ENCODE measurements around the gene IL1RAPL1.
"Not testable (repeated sequence)": the region's sequence is repeated elsewhere in the genome, so short reads cannot be mapped to it uniquely, and the experiment has no call there.

The IL1RAPL1 gene

GRCh38 chrX:28997706-28998463, 410.6 kb downstream of the IL1RAPL1 start:
- DNase-seq: no peak

- no peak for DNase-seq
These were observed 411.4 kb downstream of the IL1RAPL1 start for GRCh38 chrX:28998609-28999135.

- no peak for DNase-seq
These were observed 425.6 kb downstream of the IL1RAPL1 start for GRCh38 chrX:29012867-29013266.

GRCh38 chrX:29023207-29023606, 436.0 kb downstream of the IL1RAPL1 start:
- no peak for DNase-seq

GRCh38 chrX:29024871-29025270, 437.6 kb downstream of the IL1RAPL1 start:
- no peak for DNase-seq

- DNase-seq: no peak
These were observed 452.3 kb downstream of the IL1RAPL1 start for GRCh38 chrX:29039501-29039900.

GRCh38 chrX:29040160-29040559, 452.9 kb downstream of the IL1RAPL1 start:
- DNase-seq: no peak

- DNase-seq: no peak
These were observed 455.1 kb downstream of the IL1RAPL1 start for GRCh38 chrX:29042341-29042740.

GRCh38 chrX:29043746-29044145, 456.5 kb downstream of the IL1RAPL1 start:
- DNase-seq: no peak

- DNase-seq: no peak
These were observed 457.4 kb downstream of the IL1RAPL1 start for GRCh38 chrX:29044423-29045184.

GRCh38 chrX:29065477-29065876, 478.2 kb downstream of the IL1RAPL1 start:
- no peak for DNase-seq

GRCh38 chrX:29066516-29066915, 479.3 kb downstream of the IL1RAPL1 start:
- DNase-seq: no peak

GRCh38 chrX:29067351-29067750, 480.1 kb downstream of the IL1RAPL1 start:
- no peak for DNase-seq

GRCh38 chrX:29071525-29072320, 484.5 kb downstream of the IL1RAPL1 start:
- DNase-seq: no peak

- no peak for DNase-seq
These were observed 495.3 kb downstream of the IL1RAPL1 start for GRCh38 chrX:29082558-29082957.

- DNase-seq: no peak
These were observed 496.6 kb downstream of the IL1RAPL1 start for GRCh38 chrX:29083823-29084222.

GRCh38 chrX:29090811-29091210, 503.6 kb downstream of the IL1RAPL1 start:
- no peak for DNase-seq

GRCh38 chrX:29107231-29107630, 520.0 kb downstream of the IL1RAPL1 start:
- no peak for DNase-seq

- no peak for DNase-seq
These were observed 522.8 kb downstream of the IL1RAPL1 start for GRCh38 chrX:29110041-29110440.

GRCh38 chrX:29113221-29113620, 526.0 kb downstream of the IL1RAPL1 start:
- DNase-seq: no peak

- not testable (repeated sequence) for DNase-seq
These were observed 535.6 kb downstream of the IL1RAPL1 start for GRCh38 chrX:29122817-29123216.

GRCh38 chrX:29130905-29131304, 543.7 kb downstream of the IL1RAPL1 start:
- DNase-seq: no peak

- DNase-seq: no peak
These were observed 549.7 kb downstream of the IL1RAPL1 start for GRCh38 chrX:29136904-29137303.

Data from GOT3 (cell line).